HCT116 (cell line): ENCODE measurements around the gene CAMK2A. TPM values are rescaled to one million over a fixed set of nuclear protein-coding genes. Genes with fewer than 3 reads are reported as not detected.

Source experiments
- ATAC-seq: fragments of 200-7000 bp; cut with Tn5 transposase; 2 replicates; pipeline ENCODE4 v1.9.1; 2020; ENCODE audit warnings: mild to moderate bottlenecking, moderate library complexity
- BruUV-seq: library from RNA; stranded (reverse); fragments of 400-500 nt; replicated peaks from 2 replicates; lab custom pipeline; 2021; lab: Mats Ljungman, UMichigan
- CTCF ChIA-PET: fragments of 300-600 bp; sonication (Branson Sonifier 250); formaldehyde crosslinking; loops from one replicate; lab custom pipeline; 2021; ENCODE audit warnings: antibody characterized with exemption; lab: Charles Lee
- POLR2A ChIA-PET: fragments of 300-600, 350-600 bp; sonication (Branson Sonifier 250); formaldehyde crosslinking; loops from one replicate; lab custom pipeline; 2021; ENCODE audit warnings: antibody characterized with exemption; lab: Charles Lee
- RAD21 ChIA-PET, 2 experiments: fragments of 300-600 bp; sonication (Branson Sonifier 250); formaldehyde crosslinking; loops; one replicate each; lab custom pipeline; 2023; ENCODE audit warnings: low total read pairs in 2 of 2; ENCODE audit not compliant: uncharacterized antibody in 2 of 2, unreplicated experiment in 2 of 2, low non-redundant PET in 1 of 2; lab: Charles Lee
- DNase-seq: peaks from one replicate; pipeline ENCODE4 v3.0.0-alpha.2; 2010; ENCODE audit warnings: low read depth, low spot score
- H2AFZ ChIP-seq: fragments of 200-600 bp; shearing (Covaris generic), sonication (generic); 2 replicates; pipeline ENCODE4 v1.6.1; 2017; ENCODE audit warnings: low read depth, mixed run types, mixed read lengths, antibody characterized with exemption, low read length; ENCODE audit not compliant: poor library complexity, severe bottlenecking
- H3K27ac ChIP-seq: 2 replicates; pipeline ENCODE4 v1.5.1; 2012; ENCODE audit warnings: low read depth, low read length
- H3K27me3 ChIP-seq: fragments of 200-600 bp; sonication (generic); 2 replicates; pipeline ENCODE4 v1.6.1; 2016; ENCODE audit warnings: mixed run types, low read length, mixed read lengths; ENCODE audit not compliant: insufficient read depth
- H3K36me3 ChIP-seq, 2 experiments: fragments of 200-500 bp in 1 of 2; fragments of 200-600 bp in 1 of 2; sonication (Bioruptor generic) in 1 of 2; sonication (generic) in 1 of 2; 2 replicates each; pipeline versions ENCODE4 v1.5.1 to v1.6.1; 2014 to 2016; ENCODE audit warnings: low read length in 2 of 2, inconsistent platforms in 1 of 2, mixed read lengths in 1 of 2, mixed run types in 1 of 2; ENCODE audit not compliant: insufficient read depth in 2 of 2, control insufficient read depth in 1 of 2
- H3K4me1 ChIP-seq, 2 experiments: fragments of 200-600 bp in 1 of 2; sonication (generic) in 1 of 2; 2 replicates each; pipeline versions ENCODE4 v1.5.1 to v1.6.1; 2012 to 2017; ENCODE audit warnings: low read length in 2 of 2, inconsistent platforms in 1 of 2, mild to moderate bottlenecking in 1 of 2, mixed read lengths in 1 of 2, mixed run types in 1 of 2, moderate library complexity in 1 of 2; ENCODE audit not compliant: insufficient read depth in 2 of 2, control insufficient read depth in 1 of 2
- H3K4me2 ChIP-seq: fragments of 200-600 bp; sonication (generic); 2 replicates; pipeline ENCODE4 v1.6.1; 2017; ENCODE audit warnings: mixed run types, low read length, mixed read lengths
- H3K4me3 ChIP-seq, 2 experiments: fragments of 200-600 bp in 1 of 2; sonication (generic) in 1 of 2; replicated peaks in 1 of 2; 2 replicates each; pipeline ENCODE4 v1.5.1; 2011 to 2016; ENCODE audit warnings: low read length in 2 of 2, control low read depth in 1 of 2, low read depth in 1 of 2, mild to moderate bottlenecking in 1 of 2, mixed read lengths in 1 of 2, mixed run types in 1 of 2
- H3K79me2 ChIP-seq: fragments of 200-600 bp; sonication (generic); 2 replicates; pipeline ENCODE4 v1.6.1; 2017; ENCODE audit warnings: mild to moderate bottlenecking, mixed run types, low read length, moderate library complexity, mixed read lengths; ENCODE audit not compliant: insufficient read depth
- H3K9ac ChIP-seq: fragments of 200-600 bp; sonication (generic); 2 replicates; pipeline ENCODE4 v1.6.1; 2016; ENCODE audit warnings: low read length, mixed read lengths
- H3K9me2 ChIP-seq: fragments of 200-600 bp; sonication (generic), shearing (Covaris generic); 2 replicates; pipeline ENCODE4 v1.6.1; 2017; ENCODE audit warnings: mixed run types, mild to moderate bottlenecking, moderate library complexity; ENCODE audit not compliant: insufficient read depth
- H3K9me3 ChIP-seq, 2 experiments: fragments of 200-500 bp in 1 of 2; fragments of 200-600 bp in 1 of 2; sonication (Bioruptor generic) in 1 of 2; sonication (generic) in 1 of 2; 2 replicates each; pipeline ENCODE4 v1.6.1; 2014 to 2017; ENCODE audit warnings: low read length in 2 of 2, mixed read lengths in 2 of 2, inconsistent platforms in 1 of 2, low read depth in 1 of 2, mild to moderate bottlenecking in 1 of 2, mixed run types in 1 of 2, moderate library complexity in 1 of 2; ENCODE audit not compliant: control insufficient read depth in 1 of 2, insufficient read depth in 1 of 2
- H4K20me1 ChIP-seq: fragments of 200-600 bp; sonication (generic), shearing (Covaris generic); 2 replicates; pipeline ENCODE4 v1.6.1; 2017; ENCODE audit warnings: mixed run types, mild to moderate bottlenecking, moderate library complexity; ENCODE audit not compliant: insufficient read depth
- ATF3 ChIP-seq: IDR thresholded peaks from 2 replicates; pipeline ENCODE4 v1.6.1; 2012
- CBX3 ChIP-seq: IDR thresholded peaks from 2 replicates; pipeline ENCODE4 v1.6.1; 2012; ENCODE audit warnings: low read depth
- ELF1 ChIP-seq: IDR thresholded peaks from 2 replicates; pipeline ENCODE4 v1.6.1; 2012; ENCODE audit warnings: low read depth, borderline replicate concordance
- EZH2 ChIP-seq: fragments of 200-600 bp; sonication (generic); IDR thresholded peaks from 2 replicates; pipeline ENCODE4 v1.6.1; 2017; ENCODE audit warnings: antibody characterized with exemption, mixed run types
- FOSL1 ChIP-seq: IDR thresholded peaks from 2 replicates; pipeline ENCODE4 v1.6.1; 2012; ENCODE audit warnings: low read depth
- JUND ChIP-seq: IDR thresholded peaks from 2 replicates; pipeline ENCODE4 v1.6.1; 2012
- POLR2A ChIP-seq: IDR thresholded peaks from 2 replicates; pipeline ENCODE4 v1.7.0; 2011; ENCODE audit warnings: borderline replicate concordance; ENCODE audit not compliant: insufficient read depth, insufficient read length; ENCODE audit errors: extremely low read depth
- POLR2AphosphoS5 ChIP-seq: IDR thresholded peaks from 2 replicates; pipeline ENCODE4 v1.6.1; 2011; ENCODE audit warnings: mild to moderate bottlenecking, low read depth, low read length, moderate library complexity
- SRF ChIP-seq: IDR thresholded peaks from 2 replicates; pipeline ENCODE4 v1.6.1; 2012; ENCODE audit warnings: low read depth
- TCF7L2 ChIP-seq: IDR thresholded peaks from 2 replicates; pipeline ENCODE4 v1.7.0; 2011; ENCODE audit warnings: borderline replicate concordance, inconsistent platforms; ENCODE audit not compliant: insufficient read depth, insufficient read length; ENCODE audit errors: extremely low read depth
- YY1 ChIP-seq: IDR thresholded peaks from 2 replicates; pipeline ENCODE4 v1.6.1; 2011; ENCODE audit warnings: low read length, low read depth, moderate library complexity, mild to moderate bottlenecking; ENCODE audit not compliant: insufficient replicate concordance; ENCODE audit errors: extremely low read depth
- ZFX ChIP-seq: fragments of 450-650 bp; IDR thresholded peaks from 2 replicates; pipeline ENCODE4 v1.6.1; 2017
- intact Hi-C: fragments of 100-400 bp; cut with micrococcal nuclease; formaldehyde crosslinking; loops from 2 replicates; pipeline ENCODE4 v1.10.0; 2022
- total RNA-seq: library from RNA; stranded (reverse); gene quantifications from one replicate; pipeline ENCODE4 v1.2.1, GENCODE V29; 2021; ENCODE audit not compliant: unreplicated experiment
- TF ChIP-seq, protein P1 (sequence below), 3 experiments: fragments of 200-600 bp in 1 of 3; sonication (generic) in 1 of 3; IDR thresholded peaks in 2 of 3; conservative IDR thresholded peaks in 1 of 3; 2 replicates each; pipeline ENCODE4 v1.5.1; 2012 to 2017; ENCODE audit warnings: low read depth in 2 of 3, low read length in 2 of 3, antibody characterized with exemption in 1 of 3, borderline replicate concordance in 1 of 3, control low read depth in 1 of 3, mild to moderate bottlenecking in 1 of 3, mixed read lengths in 1 of 3, mixed run types in 1 of 3, moderate library complexity in 1 of 3; ENCODE audit not compliant: insufficient read depth in 1 of 3

The CAMK2A gene
- total RNA-seq, 1 experiment from 2014 or later: not detected

DNA sequence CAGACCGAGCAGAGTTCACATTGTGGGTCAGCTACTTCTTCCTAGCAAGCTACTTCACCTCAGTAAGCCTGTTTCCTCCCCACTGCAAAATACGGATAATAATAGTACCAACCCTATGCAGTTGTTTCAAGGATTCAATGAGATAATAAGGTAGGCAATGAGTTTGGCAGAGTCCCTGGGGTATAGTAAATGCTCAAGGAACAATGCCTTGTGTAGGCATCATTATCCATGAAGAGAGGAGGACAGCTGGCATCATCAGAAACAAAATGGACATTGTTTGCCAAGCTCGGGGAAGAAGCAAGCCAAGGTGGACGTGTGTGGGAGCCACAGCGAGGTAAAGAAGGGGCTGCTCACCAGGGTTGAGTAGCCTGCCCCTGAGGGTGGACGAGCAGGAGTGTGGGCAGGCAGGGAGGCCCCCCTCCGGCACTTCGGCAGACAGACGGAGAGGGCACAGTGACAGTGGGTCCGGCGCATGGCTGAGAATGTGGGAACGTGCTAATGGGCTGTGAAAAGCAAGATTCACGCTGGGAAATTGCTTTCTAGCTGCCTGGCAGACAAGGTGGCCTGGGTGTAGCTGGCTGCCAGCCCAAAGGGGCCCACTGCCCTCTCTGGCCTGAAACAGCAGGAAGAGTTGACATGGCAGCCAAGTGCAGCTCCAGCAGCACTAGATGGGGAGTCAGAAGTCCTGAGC, 10.1 kb downstream of the CAMK2A start:
- RAD21 ChIA-PET: no interaction called here
- no peak overlapping the region for H3K27ac ChIP-seq

More for the DNA sequence above, 10.1 kb downstream of the CAMK2A start:
- H3K36me3 ChIP-seq: no peaks in the 10 kb centered on the region
- H3K9me3 ChIP-seq: no peaks in the 10 kb centered on the region
- no TSS peak for BruUV-seq
- TF ChIP-seq TCF7L2: no peak
- no peak for TF ChIP-seq CBX3
- no peak for TF ChIP-seq FOSL1
- TF ChIP-seq ELF1: no peak
- TF ChIP-seq ATF3: no peak
- no peak for TF ChIP-seq EZH2
- TF ChIP-seq POLR2AphosphoS5: no peak
- TF ChIP-seq, protein P1, sequence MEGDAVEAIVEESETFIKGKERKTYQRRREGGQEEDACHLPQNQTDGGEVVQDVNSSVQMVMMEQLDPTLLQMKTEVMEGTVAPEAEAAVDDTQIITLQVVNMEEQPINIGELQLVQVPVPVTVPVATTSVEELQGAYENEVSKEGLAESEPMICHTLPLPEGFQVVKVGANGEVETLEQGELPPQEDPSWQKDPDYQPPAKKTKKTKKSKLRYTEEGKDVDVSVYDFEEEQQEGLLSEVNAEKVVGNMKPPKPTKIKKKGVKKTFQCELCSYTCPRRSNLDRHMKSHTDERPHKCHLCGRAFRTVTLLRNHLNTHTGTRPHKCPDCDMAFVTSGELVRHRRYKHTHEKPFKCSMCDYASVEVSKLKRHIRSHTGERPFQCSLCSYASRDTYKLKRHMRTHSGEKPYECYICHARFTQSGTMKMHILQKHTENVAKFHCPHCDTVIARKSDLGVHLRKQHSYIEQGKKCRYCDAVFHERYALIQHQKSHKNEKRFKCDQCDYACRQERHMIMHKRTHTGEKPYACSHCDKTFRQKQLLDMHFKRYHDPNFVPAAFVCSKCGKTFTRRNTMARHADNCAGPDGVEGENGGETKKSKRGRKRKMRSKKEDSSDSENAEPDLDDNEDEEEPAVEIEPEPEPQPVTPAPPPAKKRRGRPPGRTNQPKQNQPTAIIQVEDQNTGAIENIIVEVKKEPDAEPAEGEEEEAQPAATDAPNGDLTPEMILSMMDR (IDR thresholded peaks at IDR 0.05 in 2 of 3, conservative IDR thresholded peaks at IDR 0.05 in 1 of 3; ENCODE audit: borderline replicate concordance in 1 of 3, insufficient read depth in 1 of 3, low read depth in 2 of 3, low read length in 2 of 3): no peak
- no peak for TF ChIP-seq JUND
- TF ChIP-seq POLR2A: no peak
- TF ChIP-seq YY1: no peak
- TF ChIP-seq SRF: no peak
- TF ChIP-seq ZFX: no peak
- no peaks in the 10 kb centered on the region for H3K27me3 ChIP-seq
- no peaks in the 10 kb centered on the region for H3K79me2 ChIP-seq
- no peak for DNase-seq
- no peaks in the 10 kb centered on the region for H3K4me1 ChIP-seq
- no peak overlapping the region for H2AFZ ChIP-seq
- no peak overlapping the region for H3K4me2 ChIP-seq
- intact Hi-C loops: no loop called here
- H4K20me1 ChIP-seq: no peaks in the 10 kb centered on the region
- no peaks in the 10 kb centered on the region for H3K9me2 ChIP-seq
- CTCF ChIA-PET: no interaction called here
- POLR2A ChIA-PET: no interaction called here
- H3K4me3 ChIP-seq: no peak overlapping the region
- no peak overlapping the region for H3K9ac ChIP-seq
- no peak for ATAC-seq
